B cell (primary cell): Measurements from ENCODE around the gene KCTD5.

Experiments used
- CTCF ChIP-seq: fragments of 200-600 bp; IDR thresholded peaks from one replicate; pipeline ENCODE4 v1.8.0; 2022; ENCODE audit warnings: antibody characterized with exemption, mild to moderate bottlenecking
- EZH2 ChIP-seq: IDR thresholded peaks from 2 replicates; pipeline ENCODE4 v1.6.1; 2012; ENCODE audit warnings: borderline replicate concordance, low read depth, mild to moderate bottlenecking, moderate library complexity, low read length; ENCODE audit not compliant: insufficient read depth, poor library complexity, severe bottlenecking

- TF ChIP-seq CTCF (no peak), EZH2 (no peak)
These were observed 16.8 kb downstream of the KCTD5 start for GRCh38 chr16:2698965-2699750.
